ENCODE measurements around the gene APLP2.

APLP2 gene

GRCh38 chr11:130146796-130147195 is 77.1 kb downstream of the APLP2 start:
- TF ChIP-seq CTCF (IDR thresholded peaks at IDR 0.05; ENCODE audit: low read length, missing control alignments): no peak
- no peak overlapping the region for H3K4me3 ChIP-seq (replicated peaks; ENCODE audit: low read depth, low read length)
- no peak for DNase-seq (ENCODE audit: low read depth)

GRCh38 chr11:130148796-130149326 is 79.2 kb downstream of the APLP2 start:
- DNase-seq (ENCODE audit: low read depth): no peak
- H3K4me3 ChIP-seq (replicated peaks; ENCODE audit: low read depth, low read length): no peak overlapping the region
- TF ChIP-seq CTCF (IDR thresholded peaks at IDR 0.05; ENCODE audit: low read length, missing control alignments): no peak

- TF ChIP-seq CTCF (IDR thresholded peaks at IDR 0.05; ENCODE audit: low read length, missing control alignments): no peak
- no peak for DNase-seq (ENCODE audit: low read depth)
- H3K4me3 ChIP-seq (replicated peaks; ENCODE audit: low read depth, low read length): no peak overlapping the region
Observed at GRCh38 chr11:130150790-130151189, 81.1 kb downstream of the APLP2 start.

- DNase-seq (ENCODE audit: low read depth): no peak
- TF ChIP-seq CTCF (IDR thresholded peaks at IDR 0.05; ENCODE audit: low read length, missing control alignments): no peak
Observed at GRCh38 chr11:130151196-130151595, 81.5 kb downstream of the APLP2 start.

GRCh38 chr11:130156108-130157022 is 86.7 kb downstream of the APLP2 start:
- peak; percentile 32 for DNase-seq (ENCODE audit: low read depth)
- TF ChIP-seq CTCF (IDR thresholded peaks at IDR 0.05; ENCODE audit: low read length, missing control alignments): no peak
- no peak overlapping the region for H3K4me3 ChIP-seq (replicated peaks; ENCODE audit: low read depth, low read length)

More at GRCh38 chr11:130151196-130151595, 81.5 kb downstream of the APLP2 start:
- H3K4me3 ChIP-seq (replicated peaks; ENCODE audit: low read depth, low read length): no peak overlapping the region

GRCh38 chr11:130157101-130157500 is 87.4 kb downstream of the APLP2 start:
- no peak overlapping the region for H3K4me3 ChIP-seq (replicated peaks; ENCODE audit: low read depth, low read length)
- DNase-seq (ENCODE audit: low read depth): peak; percentile 81
- TF ChIP-seq CTCF (IDR thresholded peaks at IDR 0.05; ENCODE audit: low read length, missing control alignments): no peak
